ENCODE measurements around the gene SFN.

SFN gene

DNA sequence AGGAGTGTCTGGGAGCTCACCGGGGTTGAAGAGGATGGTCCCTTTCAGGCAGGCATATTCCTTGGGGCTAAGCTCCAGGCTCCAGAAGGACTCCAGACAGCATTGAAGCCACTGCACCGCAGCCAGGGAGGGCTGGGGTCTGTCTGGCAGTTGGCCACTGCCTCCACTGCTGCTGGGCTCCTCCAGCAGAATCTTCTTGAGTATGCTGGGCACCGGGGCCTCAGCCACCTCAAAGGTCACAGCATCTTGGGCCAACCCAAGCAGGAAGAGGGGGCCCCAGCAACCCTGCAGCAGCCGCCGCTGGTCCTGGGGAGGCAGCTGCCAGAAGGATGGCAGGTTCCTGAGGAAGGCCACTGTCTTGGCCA, 50.4 kb downstream of the SFN start:
- DNase-seq (ENCODE audit: low read depth): no peak

All from amniotic epithelial cell (primary cell).